Breast epithelium (tissue), 3 donors: ENCODE measurements around the gene ZNF423.

Experiments
- POLR2A ChIP-seq: fragments of 450-650 bp; IDR thresholded peaks from one replicate; pipeline ENCODE4 v1.6.1; 2016; ENCODE audit warnings: antibody characterized with exemption, mild to moderate bottlenecking, moderate library complexity
- POLR2AphosphoS5 ChIP-seq, 3 donors: sonication (generic); formaldehyde crosslinking; IDR thresholded peaks; one replicate each; pipeline ENCODE4 v1.6.1; 2017; ENCODE audit warnings: antibody characterized with exemption in 3 of 3
- TF ChIP-seq, protein P1 (sequence below), 3 donors: fragments of 450-650 bp; IDR thresholded peaks; one replicate each; pipeline ENCODE4 v1.5.1; 2016 to 2017; ENCODE audit warnings: antibody characterized with exemption in 3 of 3, mild to moderate bottlenecking in 3 of 3, moderate library complexity in 3 of 3

- TF ChIP-seq, protein P1, sequence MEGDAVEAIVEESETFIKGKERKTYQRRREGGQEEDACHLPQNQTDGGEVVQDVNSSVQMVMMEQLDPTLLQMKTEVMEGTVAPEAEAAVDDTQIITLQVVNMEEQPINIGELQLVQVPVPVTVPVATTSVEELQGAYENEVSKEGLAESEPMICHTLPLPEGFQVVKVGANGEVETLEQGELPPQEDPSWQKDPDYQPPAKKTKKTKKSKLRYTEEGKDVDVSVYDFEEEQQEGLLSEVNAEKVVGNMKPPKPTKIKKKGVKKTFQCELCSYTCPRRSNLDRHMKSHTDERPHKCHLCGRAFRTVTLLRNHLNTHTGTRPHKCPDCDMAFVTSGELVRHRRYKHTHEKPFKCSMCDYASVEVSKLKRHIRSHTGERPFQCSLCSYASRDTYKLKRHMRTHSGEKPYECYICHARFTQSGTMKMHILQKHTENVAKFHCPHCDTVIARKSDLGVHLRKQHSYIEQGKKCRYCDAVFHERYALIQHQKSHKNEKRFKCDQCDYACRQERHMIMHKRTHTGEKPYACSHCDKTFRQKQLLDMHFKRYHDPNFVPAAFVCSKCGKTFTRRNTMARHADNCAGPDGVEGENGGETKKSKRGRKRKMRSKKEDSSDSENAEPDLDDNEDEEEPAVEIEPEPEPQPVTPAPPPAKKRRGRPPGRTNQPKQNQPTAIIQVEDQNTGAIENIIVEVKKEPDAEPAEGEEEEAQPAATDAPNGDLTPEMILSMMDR (IDR thresholded peaks at IDR 0.05), result peak in 1 of 3 donors; percentile 29
- no peak for TF ChIP-seq POLR2A
- no peak for TF ChIP-seq POLR2AphosphoS5 (IDR thresholded peaks at IDR 0.05)
Measured at GRCh38 chr16:49556606-49557446, 299.1 kb downstream of the ZNF423 start.
